SK-N-SH (cell line): ENCODE results near the gene PEBP1. TPM values are rescaled to one million over a fixed set of nuclear protein-coding genes. Genes with fewer than 3 reads are reported as not detected.

Experiments
- CTCF ChIA-PET: fragments of 300-600, 350-600 bp; formaldehyde crosslinking; extraction: SDS; loops from one replicate; lab custom pipeline; 2021; lab: Yijun Ruan, JAX
- POLR2A ChIA-PET: fragments of 350-600 bp; sonication (Branson Sonifier 250); formaldehyde crosslinking; extraction: SDS; loops from one replicate; lab custom pipeline; 2020; ENCODE audit warnings: antibody characterized with exemption, inconsistent platforms; lab: Yijun Ruan, JAX
- DNase-seq: peaks from one replicate; pipeline ENCODE4 v3.0.0; 2012
- H2AFZ ChIP-seq: fragments of 200-600 bp; sonication (generic); 2 replicates; pipeline ENCODE4 v1.8.1; 2016; ENCODE audit warnings: antibody characterized with exemption, mild to moderate bottlenecking, low read depth
- H3F3A ChIP-seq: fragments of 200-600 bp; sonication (generic); replicated peaks from 2 replicates; pipeline ENCODE3; 2016; ENCODE audit warnings: antibody characterized with exemption, mild to moderate bottlenecking; ENCODE audit not compliant: insufficient read depth
- H3K27ac ChIP-seq, 2 experiments: fragments of 200-500 bp in 1 of 2; fragments of 200-600 bp in 1 of 2; sonication (Bioruptor generic) in 1 of 2; sonication (generic), shearing (Covaris generic) in 1 of 2; 2 replicates each; pipeline versions ENCODE4 v1.5.1 to v1.6.1; 2014 to 2016; ENCODE audit warnings: low read depth in 2 of 2, inconsistent platforms in 1 of 2, low read length in 1 of 2, mild to moderate bottlenecking in 1 of 2, mixed read lengths in 1 of 2
- H3K27me3 ChIP-seq: fragments of 200-600 bp; sonication (generic), shearing (Covaris generic); 2 replicates; pipeline ENCODE4 v1.6.1; 2016; ENCODE audit warnings: mixed run types; ENCODE audit not compliant: insufficient read depth
- H3K36me3 ChIP-seq, 2 experiments: fragments of 200-500 bp in 1 of 2; fragments of 200-600 bp in 1 of 2; sonication (Bioruptor generic) in 1 of 2; sonication (generic) in 1 of 2; replicated peaks in 1 of 2; 2 replicates each; pipeline versions ENCODE3 to v1.5.1; 2014 to 2016; ENCODE audit warnings: low read length in 1 of 2, mild to moderate bottlenecking in 1 of 2; ENCODE audit not compliant: insufficient read depth in 2 of 2, control insufficient read depth in 1 of 2
- H3K4me1 ChIP-seq, 2 experiments: fragments of 200-500 bp in 1 of 2; fragments of 200-600 bp in 1 of 2; sonication (Bioruptor generic) in 1 of 2; sonication (generic), shearing (Covaris generic) in 1 of 2; 2 replicates each; pipeline versions ENCODE4 v1.5.1 to v1.6.1; 2014 to 2016; ENCODE audit warnings: low read depth in 1 of 2, low read length in 1 of 2, mixed run types in 1 of 2; ENCODE audit not compliant: insufficient read depth in 2 of 2, control insufficient read depth in 1 of 2
- H3K4me2 ChIP-seq: fragments of 200-600 bp; sonication (generic), shearing (Covaris generic); 2 replicates; pipeline ENCODE4 v1.6.1; 2017; ENCODE audit warnings: mixed run types
- H3K4me3 ChIP-seq, 2 experiments: fragments of 200-500 bp in 1 of 2; fragments of 200-600 bp in 1 of 2; sonication (Bioruptor generic) in 1 of 2; sonication (generic), shearing (Covaris generic) in 1 of 2; 2 replicates each; pipeline versions ENCODE4 v1.5.1 to v1.8.1; 2014 to 2016; ENCODE audit warnings: low read depth in 2 of 2, inconsistent platforms in 1 of 2, low read length in 1 of 2, mild to moderate bottlenecking in 1 of 2, mixed read lengths in 1 of 2, moderate library complexity in 1 of 2
- H3K79me2 ChIP-seq: fragments of 200-600 bp; sonication (generic); 2 replicates; pipeline ENCODE4 v1.8.1; 2017; ENCODE audit warnings: mild to moderate bottlenecking; ENCODE audit not compliant: insufficient read depth
- H3K9ac ChIP-seq: fragments of 200-600 bp; sonication (generic); 2 replicates; pipeline ENCODE4 v1.6.1; 2017; ENCODE audit warnings: mixed run types
- H3K9me2 ChIP-seq: fragments of 200-600 bp; sonication (generic); 2 replicates; pipeline ENCODE4 v1.6.1; 2017; ENCODE audit warnings: mixed run types
- H3K9me3 ChIP-seq: fragments of 200-600 bp; sonication (generic); 2 replicates; pipeline ENCODE4 v1.6.1; 2017; ENCODE audit warnings: mixed run types, mild to moderate bottlenecking, moderate library complexity
- H4K20me1 ChIP-seq: fragments of 200-600 bp; sonication (generic); 2 replicates; pipeline ENCODE4 v1.6.1; 2017; ENCODE audit warnings: mild to moderate bottlenecking, mixed run types; ENCODE audit not compliant: insufficient read depth
- CHD2 ChIP-seq: fragments of 150-350 bp; IDR thresholded peaks from 2 replicates; pipeline ENCODE4 v1.6.1; 2018; ENCODE audit warnings: low read length; ENCODE audit not compliant: partially characterized antibody
- ELF1 ChIP-seq: IDR thresholded peaks from 2 replicates; pipeline ENCODE4 v1.4.0; 2012
- EP300 ChIP-seq, 2 experiments: IDR thresholded peaks; 2 replicates each; pipeline versions ENCODE4 v1.4.0 to v1.6.1; 2012; ENCODE audit warnings: borderline replicate concordance in 1 of 2, low read depth in 1 of 2, low read length in 1 of 2
- EZH2phosphoT487 ChIP-seq: fragments of 200-600 bp; sonication (generic); IDR thresholded peaks from 2 replicates; pipeline ENCODE4 v1.6.1; 2017; ENCODE audit warnings: low read depth, mixed run types, mild to moderate bottlenecking, antibody characterized with exemption, moderate library complexity, borderline replicate concordance
- FOSL2 ChIP-seq: IDR thresholded peaks from 2 replicates; pipeline ENCODE4 v1.4.0; 2012; ENCODE audit warnings: low read depth, mild to moderate bottlenecking, moderate library complexity, borderline replicate concordance
- FOXJ3 ChIP-seq: sonication (generic); formaldehyde crosslinking; IDR thresholded peaks from 2 replicates; pipeline ENCODE4 v1.5.1; 2020; ENCODE audit warnings: mild to moderate bottlenecking, missing genetic modification reagents
- FOXM1 ChIP-seq: IDR thresholded peaks from 2 replicates; pipeline ENCODE4 v1.4.0; 2012; ENCODE audit warnings: low read depth, mild to moderate bottlenecking
- GABPA ChIP-seq: IDR thresholded peaks from 2 replicates; pipeline ENCODE4 v1.4.0; 2012; ENCODE audit warnings: low read depth, mild to moderate bottlenecking
- GATA2 ChIP-seq: sonication (generic); formaldehyde crosslinking; IDR thresholded peaks from 2 replicates; pipeline ENCODE4 v1.5.0; 2020; ENCODE audit warnings: mild to moderate bottlenecking, missing genetic modification reagents
- JUND ChIP-seq: IDR thresholded peaks from 2 replicates; pipeline ENCODE4 v1.4.0; 2012
- MEF2A ChIP-seq: IDR thresholded peaks from 2 replicates; pipeline ENCODE4 v1.4.0; 2012; ENCODE audit warnings: low read depth, borderline replicate concordance
- MXI1 ChIP-seq: IDR thresholded peaks from 2 replicates; pipeline ENCODE4 v1.6.1; 2012; ENCODE audit warnings: mild to moderate bottlenecking, low read depth, low read length, improper control_type of control experiment
- NFIC ChIP-seq: IDR thresholded peaks from 2 replicates; pipeline ENCODE4 v1.4.0; 2012; ENCODE audit warnings: borderline replicate concordance
- NRF1 ChIP-seq: IDR thresholded peaks from 2 replicates; pipeline ENCODE4 v1.6.1; 2012; ENCODE audit warnings: low read depth, mild to moderate bottlenecking, low read length
- RAD21 ChIP-seq: IDR thresholded peaks from 2 replicates; pipeline ENCODE4 v1.6.1; 2012; ENCODE audit warnings: mild to moderate bottlenecking, low read length
- RCOR1 ChIP-seq: fragments of 150-350 bp; IDR thresholded peaks from 2 replicates; pipeline ENCODE4 v1.6.1; 2017; ENCODE audit warnings: antibody characterized with exemption, low read length
- RFX5 ChIP-seq: IDR thresholded peaks from 2 replicates; pipeline ENCODE4 v1.6.1; 2012; ENCODE audit warnings: mild to moderate bottlenecking, improper control_type of control experiment, low read length
- RXRA ChIP-seq: IDR thresholded peaks from 2 replicates; pipeline ENCODE4 v1.4.0; 2012; ENCODE audit warnings: low read depth, mild to moderate bottlenecking, borderline replicate concordance
- SMC3 ChIP-seq: IDR thresholded peaks from 2 replicates; pipeline ENCODE4 v1.6.1; 2012; ENCODE audit warnings: low read depth, low read length, improper control_type of control experiment
- TCF12 ChIP-seq: IDR thresholded peaks from 2 replicates; pipeline ENCODE4 v1.4.0; 2012
- TEAD4 ChIP-seq: IDR thresholded peaks from 2 replicates; pipeline ENCODE4 v1.4.0; 2012; ENCODE audit warnings: mild to moderate bottlenecking, borderline replicate concordance; ENCODE audit not compliant: insufficient read depth
- YY1 ChIP-seq: IDR thresholded peaks from 2 replicates; pipeline ENCODE4 v1.4.0; 2012; ENCODE audit warnings: low read depth, mild to moderate bottlenecking
- ZBTB33 ChIP-seq: IDR thresholded peaks from 2 replicates; pipeline ENCODE4 v1.4.0; 2012; ENCODE audit warnings: low read depth, borderline replicate concordance
- WGBS: methylation state at CpG from one replicate; pipeline ENCODE4 v1.1.6; 2017; ENCODE audit warnings: low lambda C conversion rate; 5-methylcytosine and 5-hydroxymethylcytosine counted together
- polyA plus RNA-seq, 3 experiments: library from polyadenylated mRNA; depleted of rRNA; stranded (reverse); fragments of >200 nt; gene quantifications; 2 replicates each; pipeline ENCODE4 v1.2.3, GENCODE V29; 2012
- TF ChIP-seq, protein P1 (sequence below): IDR thresholded peaks from 2 replicates; pipeline ENCODE4 v1.4.0; 2012; ENCODE audit warnings: low read depth, borderline replicate concordance
- TF ChIP-seq, protein P2 (sequence below): fragments of 150-350 bp; IDR thresholded peaks from 2 replicates; pipeline ENCODE4 v1.6.1; 2017; ENCODE audit warnings: antibody characterized with exemption, low read length, low read depth, borderline replicate concordance
- TF ChIP-seq, protein P3 (sequence below): IDR thresholded peaks from 2 replicates; pipeline ENCODE4 v1.4.0; 2012; ENCODE audit warnings: low read depth
- TF ChIP-seq, protein P4 (sequence below): IDR thresholded peaks from 2 replicates; pipeline ENCODE4; 2012

Gene PEBP1
- polyA plus RNA-seq (2012; rRNA removed): 186 and 219 TPM in 2 replicates
- 169 and 192 TPM in 2 replicates for polyA plus RNA-seq (2012; cell fraction: cytosol; rRNA removed)
- 117 and 126 TPM in 2 replicates for polyA plus RNA-seq (2012; cell fraction: nucleus; rRNA removed)

GRCh38 chr12:118135788-118136558 lies at the start of gene PEBP1:
Gene PEBP1, plus strand, starts transcription at chr12:118136124. Its CDS starts 86 bp downstream, at chr12:118136210.
- peak within 1 kb of the TSS; percentile 57 to 61 for H3K27ac ChIP-seq
- peak; percentile 97 for DNase-seq
- H3K36me3 ChIP-seq: peaks cover 12 to 15% of the 10 kb centered on the region in 2 experiments
- H3K9me2 ChIP-seq: no peaks in the 10 kb centered on the region
- H3F3A ChIP-seq: no peaks in the 10 kb centered on the region
- H2AFZ ChIP-seq: peak within 1 kb of the TSS; percentile 96
- no peaks in the 10 kb centered on the region for H3K27me3 ChIP-seq
- H4K20me1 ChIP-seq: 0 out of 2 replicates have a peak, but pooled peaks cover 3% of the 10 kb centered on the region
- no peaks in the 10 kb centered on the region for H3K9me3 ChIP-seq
- peak within 1 kb of the TSS; percentile 92 for H3K9ac ChIP-seq
- H3K4me3 ChIP-seq: peak within 1 kb of the TSS; percentile 70 to 81
- H3K4me2 ChIP-seq: peak within 1 kb of the TSS; percentile 100
- CTCF ChIA-PET: interaction anchor here (0.7 to 3.0 kb wide), 9 partner anchors 15 to 261 kb away, joined by 3 to 18 read pairs (median 4); partner anchors contain the start of genes SUDS3 and VSIG10
- peaks cover 0 to 4% of the 10 kb centered on the region in 2 experiments; a peak in 1 of 4 replicates for H3K4me1 ChIP-seq
- under 1% methylated on average over 22 of the region's 70 CpGs for WGBS
- POLR2A ChIA-PET: interaction anchor here (0.6 to 2.4 kb wide), 13 partner anchors 11 to 814 kb away, joined by 3 to 10 read pairs (median 4); partner anchors contain the start of genes SUDS3, VSIG10 and WSB2
- H3K79me2 ChIP-seq: peaks cover 43% of the 10 kb centered on the region
- TF ChIP-seq TCF12 (no peak), RAD21 (no peak), JUND (no peak), SMC3 (no peak), EP300 (IDR thresholded peaks at IDR 0.05; ENCODE audit: borderline replicate concordance in 1 of 2, low read depth in 1 of 2, low read length in 1 of 2) (no peak), EZH2phosphoT487 (no peak), YY1 (0 out of 2 replicates have a peak, but pooled peaks have one; percentile 48), FOXM1 (no peak), CHD2 (peak; percentile 98), ELF1 (no peak), TEAD4 (no peak), GATA2 (CRISPR knock-in tag) (no peak; the same call in 1 of the 2 replicates), FOXJ3 (CRISPR knock-in tag) (0 out of 2 replicates have a peak, but pooled peaks have one; percentile 34), GABPA (no peak), FOSL2 (no peak), NRF1 (peak; percentile 56; the same call in 1 of the 2 replicates), RFX5 (peak; percentile 79), RCOR1 (peak; percentile 56; the same call in 1 of the 2 replicates), RXRA (no peak), ZBTB33 (peak; percentile 95), MXI1 (peak; percentile 98), MEF2A (no peak), NFIC (no peak)
- TF ChIP-seq, protein P1, sequence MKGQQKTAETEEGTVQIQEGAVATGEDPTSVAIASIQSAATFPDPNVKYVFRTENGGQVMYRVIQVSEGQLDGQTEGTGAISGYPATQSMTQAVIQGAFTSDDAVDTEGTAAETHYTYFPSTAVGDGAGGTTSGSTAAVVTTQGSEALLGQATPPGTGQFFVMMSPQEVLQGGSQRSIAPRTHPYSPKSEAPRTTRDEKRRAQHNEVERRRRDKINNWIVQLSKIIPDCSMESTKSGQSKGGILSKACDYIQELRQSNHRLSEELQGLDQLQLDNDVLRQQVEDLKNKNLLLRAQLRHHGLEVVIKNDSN: no peak
- TF ChIP-seq, protein P2, sequence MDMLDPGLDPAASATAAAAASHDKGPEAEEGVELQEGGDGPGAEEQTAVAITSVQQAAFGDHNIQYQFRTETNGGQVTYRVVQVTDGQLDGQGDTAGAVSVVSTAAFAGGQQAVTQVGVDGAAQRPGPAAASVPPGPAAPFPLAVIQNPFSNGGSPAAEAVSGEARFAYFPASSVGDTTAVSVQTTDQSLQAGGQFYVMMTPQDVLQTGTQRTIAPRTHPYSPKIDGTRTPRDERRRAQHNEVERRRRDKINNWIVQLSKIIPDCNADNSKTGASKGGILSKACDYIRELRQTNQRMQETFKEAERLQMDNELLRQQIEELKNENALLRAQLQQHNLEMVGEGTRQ: no peak
- TF ChIP-seq, protein P3, sequence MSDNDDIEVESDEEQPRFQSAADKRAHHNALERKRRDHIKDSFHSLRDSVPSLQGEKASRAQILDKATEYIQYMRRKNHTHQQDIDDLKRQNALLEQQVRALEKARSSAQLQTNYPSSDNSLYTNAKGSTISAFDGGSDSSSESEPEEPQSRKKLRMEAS: peak; percentile 95
- TF ChIP-seq, protein P4, sequence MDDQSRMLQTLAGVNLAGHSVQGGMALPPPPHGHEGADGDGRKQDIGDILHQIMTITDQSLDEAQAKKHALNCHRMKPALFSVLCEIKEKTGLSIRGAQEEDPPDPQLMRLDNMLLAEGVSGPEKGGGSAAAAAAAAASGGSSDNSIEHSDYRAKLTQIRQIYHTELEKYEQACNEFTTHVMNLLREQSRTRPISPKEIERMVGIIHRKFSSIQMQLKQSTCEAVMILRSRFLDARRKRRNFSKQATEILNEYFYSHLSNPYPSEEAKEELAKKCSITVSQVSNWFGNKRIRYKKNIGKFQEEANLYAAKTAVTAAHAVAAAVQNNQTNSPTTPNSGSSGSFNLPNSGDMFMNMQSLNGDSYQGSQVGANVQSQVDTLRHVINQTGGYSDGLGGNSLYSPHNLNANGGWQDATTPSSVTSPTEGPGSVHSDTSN: no peak
